Vagina (tissue), 2 donors: ENCODE measurements around the gene HNRNPA3.
"Not testable (repeated sequence)": the region's sequence is repeated elsewhere in the genome, so short reads cannot be mapped to it uniquely, and the experiment has no call there.

Source experiments
- CTCF ChIP-seq, 3 experiments: fragments of 450-650 bp in 2 of 3; fragments of 200-600 bp in 1 of 3; sonication (generic) in 1 of 3; IDR thresholded peaks; one replicate each; pipeline ENCODE4 v1.5.1; 2017 to 2019; ENCODE audit warnings: antibody characterized with exemption in 3 of 3, mild to moderate bottlenecking in 2 of 3, moderate library complexity in 2 of 3
- POLR2AphosphoS5 ChIP-seq, 2 donors: sonication (generic); formaldehyde crosslinking; IDR thresholded peaks; one replicate each; pipeline ENCODE4 v1.9.0; 2017; ENCODE audit warnings: antibody characterized with exemption in 2 of 2, mild to moderate bottlenecking in 2 of 2, low read depth in 1 of 2; ENCODE audit not compliant: insufficient read depth in 1 of 2

- not testable (repeated sequence) for TF ChIP-seq POLR2AphosphoS5 (IDR thresholded peaks at IDR 0.05; ENCODE audit: insufficient read depth in 1 of 2, low read depth in 1 of 2); CTCF (IDR thresholded peaks at IDR 0.05)
Measured at GRCh38 chr2:177246523-177247030, 34.0 kb downstream of the HNRNPA3 start.
